ENCODE results near the gene RABIF. TPM values are rescaled to one million over a fixed set of nuclear protein-coding genes. Genes with fewer than 3 reads are reported as not detected.

The RABIF gene
- total RNA-seq, 6 experiments from 2014 or later, result 2.6 to 6.3 (median 4.5) TPM

Small RNA genes within 50 kb of the gene (small RNA-seq; reads per million reads assigned to genes)
- gene RF00019, result 0 reads per million in 2 experiments

Other genes starting within 250 kb of the RABIF start
- not detected for gene SYT2, start 178.7 kb downstream of the RABIF start, total RNA-seq
- gene KDM5B, start 80.7 kb downstream of the RABIF start, total RNA-seq, result 10 to 100 TPM; 12.0 to 22.6 (median 16.1) TPM
- gene PCAT6, start 78.2 kb downstream of the RABIF start, total RNA-seq, result under 1 TPM in 2 of 6 experiments, not detected in 4; 0.49 to 0.86 TPM
- 10 to 100 TPM; 10.7 to 13.0 (median 12.3) TPM for gene KLHL12, start 38.1 kb upstream of the RABIF start, total RNA-seq
- 10 to 100 TPM; 49.3 to 88.3 (median 61.1) TPM for gene ADIPOR1, start 69.2 kb upstream of the RABIF start, total RNA-seq
- 10 to 100 TPM; 29.6 to 42.7 (median 36.4) TPM for gene CYB5R1, start 78.1 kb upstream of the RABIF start, total RNA-seq
- gene TMEM183A, start 118.2 kb upstream of the RABIF start, total RNA-seq, result 10 to 100 TPM; 21.4 to 38.1 (median 31.0) TPM
- gene PPFIA4, start 137.3 kb upstream of the RABIF start, total RNA-seq, result 1 to 10 TPM in 1 of 6 experiments, under 1 TPM in 4, not detected in 1; 0.18 to 5.5 (median 0.49) TPM
- gene MYOG, start 196.9 kb upstream of the RABIF start, total RNA-seq, result not detected
- under 1 TPM in 5 of 6 experiments, not detected in 1; 0.31 to 0.78 (median 0.39) TPM for gene ADORA1, start 238.6 kb upstream of the RABIF start, total RNA-seq